Measurements from ENCODE around the gene TTC1. TPM values are rescaled to one million over a fixed set of nuclear protein-coding genes. Genes with fewer than 3 reads are reported as not detected.
A peak's percentile ranks its signal among the peaks of the same experiment; 100 is the strongest.

Gene TTC1
- total and polyA plus RNA-seq, 10 donors, result 29.2 to 55.2 (median 39.6) TPM

- Histone ChIP-seq H3K36me3 (peaks cover 0 to 50% (median 10%) of the 10 kb centered on the region in 6 donors), H3K27ac (peak overlapping the region in 6 of 8 donors; percentile 19 to 40 (median 25)), H3K4me3 (no peak overlapping the region), H3K27me3 (replicated peaks in 1 of 7) (no peaks in the 10 kb centered on the region), H3K4me1 (peaks cover 6 to 21% (median 19%) of the 10 kb centered on the region in 6 donors), H3K9me3 (no peaks in the 10 kb centered on the region)
- TF ChIP-seq CTCF (IDR thresholded peaks at IDR 0.05 in 8 of 11, conservative IDR thresholded peaks at IDR 0.05 in 3 of 11) (no peak), POLR2AphosphoS5 (IDR thresholded peaks at IDR 0.05) (peak in 2 of 3 donors; percentile 60 to 70), POLR2A (IDR thresholded peaks at IDR 0.05) (no peak)
- DNase-seq, result no peak
- intact Hi-C loops (cut with DNase I; ENCODE audit: low total_unique reads), result no loop called here
- 15 to 31% (median 21%) methylated on average over 8 of the region's 8 CpGs for WGBS, 5 donors
Measured at GRCh38 chr5:160071516-160071915, 62.6 kb downstream of the TTC1 start.

DNA sequence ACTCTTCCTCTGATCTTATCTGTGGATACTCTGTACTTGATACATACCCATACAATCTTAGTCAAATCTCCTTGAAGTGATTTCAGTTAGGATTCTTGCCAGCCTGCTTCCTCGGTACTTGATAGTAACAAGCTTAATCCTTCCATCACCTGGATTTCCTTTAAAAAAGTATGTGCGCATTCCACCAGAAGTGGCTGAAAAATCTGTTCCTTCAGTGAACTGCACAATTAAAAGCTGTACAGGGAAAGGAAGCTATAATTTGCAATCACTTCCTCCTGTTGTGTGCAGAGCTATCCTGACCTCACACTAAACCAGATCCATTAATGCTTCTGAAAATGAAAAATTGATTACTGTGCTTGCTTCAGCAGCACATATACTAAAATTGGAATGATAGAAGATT, 63.0 kb downstream of the TTC1 start:
- peak overlapping the region in 6 of 8 donors; percentile 19 to 40 (median 25) for H3K27ac ChIP-seq
- WGBS, 5 donors, result 19 to 41% (median 34%) methylated on average over 2 of the region's 2 CpGs
- H3K4me1 ChIP-seq, result peaks cover 6 to 21% (median 19%) of the 10 kb centered on the region in 6 donors
- DNase-seq, result no peak
- peaks cover 0 to 50% (median 7%) of the 10 kb centered on the region in 6 donors for H3K36me3 ChIP-seq
- H3K27me3 ChIP-seq (replicated peaks in 1 of 7), result no peaks in the 10 kb centered on the region
- no peak overlapping the region for H3K4me3 ChIP-seq
- TF ChIP-seq CTCF (IDR thresholded peaks at IDR 0.05 in 8 of 11, conservative IDR thresholded peaks at IDR 0.05 in 3 of 11) (no peak), POLR2A (IDR thresholded peaks at IDR 0.05) (no peak), POLR2AphosphoS5 (IDR thresholded peaks at IDR 0.05) (no peak)
- intact Hi-C loops (cut with DNase I; ENCODE audit: low total_unique reads), result no loop called here
- H3K9me3 ChIP-seq, result no peaks in the 10 kb centered on the region

GRCh38 chr5:160075073-160075472, 66.1 kb downstream of the TTC1 start:
- H3K4me1 ChIP-seq, result peaks cover 6 to 21% (median 19%) of the 10 kb centered on the region in 6 donors
- intact Hi-C loops (cut with DNase I; ENCODE audit: low total_unique reads), result no loop called here
- no peaks in the 10 kb centered on the region for H3K27me3 ChIP-seq (replicated peaks in 1 of 7)
- no peak overlapping the region for H3K4me3 ChIP-seq
- DNase-seq, result no peak
- H3K36me3 ChIP-seq, result peaks cover 0 to 51% (median 10%) of the 10 kb centered on the region in 6 donors
- no peaks in the 10 kb centered on the region for H3K9me3 ChIP-seq
- TF ChIP-seq CTCF (IDR thresholded peaks at IDR 0.05 in 8 of 11, conservative IDR thresholded peaks at IDR 0.05 in 3 of 11) (no peak), POLR2A (IDR thresholded peaks at IDR 0.05) (no peak), POLR2AphosphoS5 (IDR thresholded peaks at IDR 0.05) (no peak)
- no peak overlapping the region for H3K27ac ChIP-seq

DNA sequence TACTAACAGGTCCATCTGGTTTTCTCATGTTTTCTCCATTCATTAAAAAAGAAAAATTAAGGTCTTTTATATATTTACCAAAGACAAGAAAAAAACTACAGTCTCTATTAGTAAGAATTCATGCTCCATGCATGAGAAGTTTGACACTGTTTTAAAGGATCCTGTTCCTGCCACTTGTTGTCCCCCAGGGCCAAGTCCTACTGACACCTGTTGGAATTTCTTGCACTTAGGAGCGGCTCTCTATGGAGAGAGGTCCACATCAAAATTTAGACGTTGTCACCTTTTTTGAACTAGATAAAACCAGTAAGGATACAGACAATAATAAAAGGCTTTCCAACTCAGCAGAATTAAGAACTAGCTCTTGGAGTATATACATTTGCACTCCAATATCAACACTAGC, 68.1 kb downstream of the TTC1 start:
- H3K27ac ChIP-seq, result no peak overlapping the region
- TF ChIP-seq POLR2A (IDR thresholded peaks at IDR 0.05), result no peak
- TF ChIP-seq CTCF (IDR thresholded peaks at IDR 0.05 in 8 of 11, conservative IDR thresholded peaks at IDR 0.05 in 3 of 11), result no peak
- no peak for TF ChIP-seq POLR2AphosphoS5 (IDR thresholded peaks at IDR 0.05)
- WGBS, 5 donors, result 92 to 95% (median 94%) methylated on average over 2 of the region's 2 CpGs
- H3K27me3 ChIP-seq (replicated peaks in 1 of 7), result no peaks in the 10 kb centered on the region
- H3K36me3 ChIP-seq, result peaks cover 0 to 51% (median 10%) of the 10 kb centered on the region in 6 donors
- no peaks in the 10 kb centered on the region for H3K9me3 ChIP-seq
- DNase-seq, result no peak
- intact Hi-C loops (cut with DNase I; ENCODE audit: low total_unique reads), result no loop called here
- no peak overlapping the region for H3K4me3 ChIP-seq
- peaks cover 0 to 13% (median 7%) of the 10 kb centered on the region in 6 donors for H3K4me1 ChIP-seq
